ENCODE results near the gene FBXO45. TPM values are rescaled to one million over a fixed set of nuclear protein-coding genes. Genes with fewer than 3 reads are reported as not detected.

FBXO45 gene
- total RNA-seq, 1 experiment from 2014 or later, result 18.6 TPM

- TF ChIP-seq CTCF (conservative IDR thresholded peaks at IDR 0.05), result no peak
- Mint-ChIP-seq H3K36me3 (ENCODE audit: insufficient read depth in 1 of 3, low read depth in 3 of 3) (peaks cover 13 to 24% (median 19%) of the 10 kb centered on the region in 3 experiments), H3K4me3 (no peak overlapping the region), H3K4me1 (no peaks in the 10 kb centered on the region), H3K27ac (no peak overlapping the region), H3K27me3 (ENCODE audit: low read depth) (peaks cover 9% of the 10 kb centered on the region), H3K9me3 (peaks cover 46 to 51% of the 10 kb centered on the region in 2 experiments)
- Histone ChIP-seq H3K18ac (ENCODE audit: insufficient read length, low read depth, low read length) (no peak overlapping the region), H3K4ac (ENCODE audit: low read depth, low read length) (no peak overlapping the region), H3K9me3 (ENCODE audit: control insufficient read depth, low read depth, low read length) (no peaks in the 10 kb centered on the region), H3K23ac (ENCODE audit: insufficient read length, low read depth, low read length) (no peak overlapping the region), H3K23me2 (ENCODE audit: insufficient read length, low read depth, low read length, poor library complexity, severe bottlenecking) (no peaks in the 10 kb centered on the region), H2BK120ac (ENCODE audit: low read depth, low read length, poor library complexity, severe bottlenecking) (no peak overlapping the region), H2BK12ac (ENCODE audit: insufficient read length, low read depth, low read length) (no peak overlapping the region), H3T11ph (ENCODE audit: low read length) (no peak overlapping the region), H3K9ac (ENCODE audit: extremely low read depth, insufficient read length, low read length) (no peak overlapping the region), H2BK15ac (ENCODE audit: low read depth, low read length) (no peak overlapping the region), H2AFZ (ENCODE audit: low read length) (no peak overlapping the region), H3K79me2 (ENCODE audit: insufficient read depth, low read length) (no peaks in the 10 kb centered on the region), H3K4me1 (ENCODE audit: insufficient read depth, low read length) (no peaks in the 10 kb centered on the region), H3K56ac (ENCODE audit: insufficient read length, low read depth, low read length) (no peak overlapping the region), H3K27ac (ENCODE audit: insufficient read length, low read depth, low read length) (no peak overlapping the region), H4K8ac (replicated peaks; ENCODE audit: insufficient read length, low read depth, low read length) (no peak overlapping the region), H4K20me1 (ENCODE audit: control insufficient read depth, insufficient read depth, insufficient read length) (no peaks in the 10 kb centered on the region), H2BK20ac (ENCODE audit: low read depth, low read length, poor library complexity, severe bottlenecking) (no peak overlapping the region), H4K91ac (ENCODE audit: insufficient read length, low read depth, low read length) (no peak overlapping the region), H3K79me1 (ENCODE audit: insufficient read depth, low read depth, low read length, poor library complexity, severe bottlenecking) (no peaks in the 10 kb centered on the region), H3K4me2 (ENCODE audit: insufficient read depth, insufficient read length, low read length) (no peak overlapping the region), H2BK5ac (ENCODE audit: insufficient read length, low read length) (no peak overlapping the region), H4K5ac (ENCODE audit: insufficient read length, low read depth, low read length) (no peak overlapping the region), H2AK5ac (ENCODE audit: insufficient read length, low read length) (no peak overlapping the region), H3K27me3 (ENCODE audit: insufficient read depth, low read length) (no peaks in the 10 kb centered on the region), H3K14ac (ENCODE audit: insufficient read depth, low read length) (no peak overlapping the region)
- WGBS (ENCODE audit: extremely low coverage, insufficient read length, low lambda C conversion rate), result no CpG with 5 or more reads among the region's 5 CpGs
- no peak for DNase-seq
Measured at GRCh38 chr3:196546537-196546936, 21.9 kb upstream of the FBXO45 start.

All from H9 (cell line).